PFSK-1 (cell line): ENCODE results near the gene ACOT7.

Experiments used
- FOXP2 ChIP-seq: optimal IDR thresholded peaks from 2 replicates; pipeline ENCODE3; 2011; ENCODE audit warnings: borderline replicate concordance, control low read depth, inconsistent platforms; ENCODE audit not compliant: insufficient read depth; ENCODE audit errors: extremely low read length, extremely low read depth
- POLR2AphosphoS5 ChIP-seq: IDR thresholded peaks from 2 replicates; pipeline ENCODE4 v1.6.1; 2012; ENCODE audit warnings: low read depth, mild to moderate bottlenecking, control low read depth, low read length, moderate library complexity
- REST ChIP-seq, 2 experiments: IDR thresholded peaks; 2 replicates each; pipeline versions ENCODE4 v1.6.1 to v1.8.0; 2011 to 2012; ENCODE audit warnings: low read depth in 2 of 2, low read length in 2 of 2, control low read depth in 1 of 2, inconsistent platforms in 1 of 2, mild to moderate bottlenecking in 1 of 2, moderate library complexity in 1 of 2; ENCODE audit not compliant: insufficient read depth in 1 of 2
- SIN3A ChIP-seq: IDR thresholded peaks from 2 replicates; pipeline ENCODE4 v1.6.1; 2012; ENCODE audit warnings: mild to moderate bottlenecking, low read length, moderate library complexity, borderline replicate concordance; ENCODE audit not compliant: insufficient read depth
- TAF1 ChIP-seq: IDR thresholded peaks from 2 replicates; pipeline ENCODE4 v1.6.1; 2012; ENCODE audit warnings: low read length, control low read depth, borderline replicate concordance; ENCODE audit not compliant: insufficient read depth

The ACOT7 gene

DNA sequence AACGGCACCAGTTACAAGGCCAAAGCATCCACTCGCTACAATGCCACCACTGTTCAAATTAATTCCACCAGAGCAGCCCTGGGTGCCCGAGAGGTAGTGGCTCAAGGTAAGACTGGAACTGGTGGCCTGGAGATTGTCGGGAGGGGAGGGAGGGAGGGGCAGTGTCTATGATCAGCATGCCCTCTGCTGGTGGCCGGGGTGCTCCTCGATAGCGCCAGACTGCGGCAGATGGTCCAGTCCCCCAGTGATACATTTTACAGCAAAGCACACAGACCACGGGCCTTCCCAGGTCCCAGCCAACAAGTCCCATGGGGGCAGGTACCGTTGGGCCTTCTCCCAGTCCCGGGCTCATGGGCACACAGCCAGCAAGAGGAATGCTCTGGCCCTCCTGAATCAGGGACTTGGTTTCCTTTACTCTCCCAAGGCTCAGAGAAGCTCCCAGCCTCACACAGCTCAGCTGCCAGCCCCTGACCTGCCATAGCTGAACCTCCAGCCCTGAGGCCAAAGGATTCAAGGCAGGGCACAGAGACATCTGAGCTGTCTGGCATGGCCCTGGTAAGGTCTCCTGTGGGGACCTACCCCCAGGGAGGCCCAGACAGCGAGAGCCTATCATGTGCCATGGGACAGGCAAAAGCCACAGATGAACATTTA, 15.3 kb downstream of the ACOT7 start:
- TF ChIP-seq SIN3A, result no peak
- no peak for TF ChIP-seq POLR2AphosphoS5
- no peak for TF ChIP-seq TAF1
- no peak for TF ChIP-seq REST (IDR thresholded peaks at IDR 0.05; ENCODE audit: insufficient read depth in 1 of 2, low read depth in 2 of 2, low read length in 2 of 2)
- TF ChIP-seq FOXP2, result no peak

- TF ChIP-seq REST (IDR thresholded peaks at IDR 0.05; ENCODE audit: insufficient read depth in 1 of 2, low read depth in 2 of 2, low read length in 2 of 2) (no peak), TAF1 (no peak), SIN3A (no peak), POLR2AphosphoS5 (no peak), FOXP2 (no peak)
Observed at GRCh38 chr1:6373961-6374720, 19.4 kb downstream of the ACOT7 start.

DNA sequence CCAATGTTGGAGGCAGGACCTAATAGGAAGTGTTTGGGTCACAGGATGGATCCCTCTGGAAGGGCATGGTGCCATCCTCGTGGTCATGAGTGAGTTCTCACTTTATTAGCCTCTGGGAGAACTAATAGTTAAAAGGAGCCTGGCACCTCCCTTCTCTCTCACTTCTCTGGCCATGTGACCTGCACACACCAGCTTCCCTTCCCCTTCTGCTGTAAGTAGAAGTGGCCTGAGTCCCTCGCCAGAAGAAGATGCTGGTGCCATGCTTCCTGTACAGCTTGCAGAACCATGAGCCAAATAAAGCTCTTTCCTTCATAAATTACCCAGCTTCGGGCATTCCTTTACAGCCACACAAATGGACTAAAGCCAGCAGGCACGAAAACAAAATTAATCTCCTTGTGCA, 23.6 kb downstream of the ACOT7 start:
- TF ChIP-seq FOXP2 (no peak), SIN3A (no peak), POLR2AphosphoS5 (no peak), REST (IDR thresholded peaks at IDR 0.05; ENCODE audit: insufficient read depth in 1 of 2, low read depth in 2 of 2, low read length in 2 of 2) (no peak), TAF1 (no peak)

DNA sequence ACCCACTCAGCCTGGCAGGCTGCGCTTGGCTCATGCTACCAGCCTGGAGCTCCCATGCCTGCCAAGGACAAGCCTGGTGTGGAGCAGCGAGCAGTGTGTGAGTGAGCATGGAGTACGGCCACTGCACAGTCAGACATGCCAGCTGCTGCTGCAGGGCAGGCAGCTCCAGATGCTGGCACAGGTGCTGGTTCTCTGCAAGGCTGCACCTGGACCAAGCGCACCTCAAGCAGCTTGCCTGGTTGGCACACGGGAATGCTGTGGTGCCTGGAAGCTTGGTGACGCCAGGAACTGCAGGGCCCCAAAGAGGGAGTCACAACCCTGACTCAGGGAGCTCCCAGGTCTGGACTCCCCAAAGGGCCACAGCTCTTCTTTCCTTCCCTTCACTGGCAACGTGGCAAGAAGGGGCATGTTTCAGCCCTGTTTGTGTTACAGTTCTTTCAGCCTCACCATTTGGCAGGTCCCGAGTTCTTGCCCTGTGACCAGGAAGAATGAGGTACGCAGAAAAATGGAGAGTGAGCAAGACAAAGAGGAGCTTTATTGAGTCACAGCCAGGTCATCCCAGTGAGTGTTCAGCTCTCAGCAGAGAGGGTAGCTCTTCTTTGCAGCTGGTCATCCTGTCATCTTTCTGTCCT, 26.1 kb downstream of the ACOT7 start:
- TF ChIP-seq REST (IDR thresholded peaks at IDR 0.05; ENCODE audit: insufficient read depth in 1 of 2, low read depth in 2 of 2, low read length in 2 of 2), result no peak
- no peak for TF ChIP-seq POLR2AphosphoS5
- no peak for TF ChIP-seq SIN3A
- no peak for TF ChIP-seq TAF1
- TF ChIP-seq FOXP2, result no peak
